Liver (tissue), 3 donors: ENCODE measurements around the gene SNX6.

ENCODE experiments used
- GABPA ChIP-seq, 2 donors: IDR thresholded peaks in 1 of 2; conservative IDR thresholded peaks in 1 of 2; 2 replicates each; pipeline ENCODE4 v1.6.1; 2016; ENCODE audit warnings: antibody characterized with exemption in 2 of 2, mild to moderate bottlenecking in 1 of 2, moderate library complexity in 1 of 2
- RAD21 ChIP-seq, 2 donors: IDR thresholded peaks; 2 replicates each; pipeline ENCODE4 v1.6.1; 2016; ENCODE audit warnings: antibody characterized with exemption in 2 of 2, mild to moderate bottlenecking in 2 of 2
- SP1 ChIP-seq: IDR thresholded peaks from 2 replicates; pipeline ENCODE4 v1.6.1; 2018; ENCODE audit warnings: antibody characterized with exemption, mild to moderate bottlenecking
- YY1 ChIP-seq: IDR thresholded peaks from 2 replicates; pipeline ENCODE4 v1.6.1; 2016; ENCODE audit warnings: antibody characterized with exemption, mild to moderate bottlenecking
- TF ChIP-seq, protein P1 (sequence below): fragments of 150-350 bp; IDR thresholded peaks from 2 replicates; pipeline ENCODE4 v1.5.1; 2017; ENCODE audit warnings: improper control_type of control experiment, low read depth, low read length; ENCODE audit not compliant: missing input control
- donor health status: healthy.
- donor health status: healthy.

DNA sequence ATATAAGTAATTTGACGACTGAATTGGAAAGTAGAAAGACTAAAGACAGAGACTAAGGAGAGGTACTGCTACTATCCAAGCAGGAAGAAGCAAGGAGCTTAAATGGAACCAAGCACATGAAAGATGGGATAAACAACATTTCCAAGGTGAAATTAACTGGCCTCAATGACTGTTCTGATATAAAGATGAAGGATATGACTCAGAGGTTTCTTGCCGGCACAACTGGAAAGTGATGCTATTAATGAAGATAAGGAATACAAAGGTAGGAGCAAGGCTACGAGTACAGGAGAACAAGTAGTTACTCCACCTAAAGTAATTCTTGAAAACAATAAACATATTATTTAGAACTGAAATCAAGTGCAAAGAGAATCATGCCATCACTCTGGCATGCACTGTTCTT is 6.4 kb downstream of the SNX6 start:
- TF ChIP-seq, protein P1, sequence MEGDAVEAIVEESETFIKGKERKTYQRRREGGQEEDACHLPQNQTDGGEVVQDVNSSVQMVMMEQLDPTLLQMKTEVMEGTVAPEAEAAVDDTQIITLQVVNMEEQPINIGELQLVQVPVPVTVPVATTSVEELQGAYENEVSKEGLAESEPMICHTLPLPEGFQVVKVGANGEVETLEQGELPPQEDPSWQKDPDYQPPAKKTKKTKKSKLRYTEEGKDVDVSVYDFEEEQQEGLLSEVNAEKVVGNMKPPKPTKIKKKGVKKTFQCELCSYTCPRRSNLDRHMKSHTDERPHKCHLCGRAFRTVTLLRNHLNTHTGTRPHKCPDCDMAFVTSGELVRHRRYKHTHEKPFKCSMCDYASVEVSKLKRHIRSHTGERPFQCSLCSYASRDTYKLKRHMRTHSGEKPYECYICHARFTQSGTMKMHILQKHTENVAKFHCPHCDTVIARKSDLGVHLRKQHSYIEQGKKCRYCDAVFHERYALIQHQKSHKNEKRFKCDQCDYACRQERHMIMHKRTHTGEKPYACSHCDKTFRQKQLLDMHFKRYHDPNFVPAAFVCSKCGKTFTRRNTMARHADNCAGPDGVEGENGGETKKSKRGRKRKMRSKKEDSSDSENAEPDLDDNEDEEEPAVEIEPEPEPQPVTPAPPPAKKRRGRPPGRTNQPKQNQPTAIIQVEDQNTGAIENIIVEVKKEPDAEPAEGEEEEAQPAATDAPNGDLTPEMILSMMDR = no peak
- TF ChIP-seq GABPA (IDR thresholded peaks at IDR 0.05 in 1 of 2, conservative IDR thresholded peaks at IDR 0.05 in 1 of 2) (no peak), YY1 (no peak), RAD21 (IDR thresholded peaks at IDR 0.05) (no peak), SP1 (no peak)
